Stimulated activated memory B cell treated with anti-CD40 and anti-IgM and Interleukin-4, amounts not matched to agents 10 μg/mL and 1 μg/mL and 100 μg/mL, for 72 hours (primary cell): ENCODE data around the gene ITPRID2.

ENCODE experiments used
- ATAC-seq: fragments of 150-1000 bp; cut with Tn5 transposase; 2 replicates; pipeline ENCODE4 v1.10.0; 2021
- H3K27ac Mint-ChIP-seq: one replicate; pipeline ENCODE4 v1.8.0; 2022; ENCODE audit warnings: mild to moderate bottlenecking, mixed read lengths
- H3K27me3 Mint-ChIP-seq: one replicate; pipeline ENCODE4 v1.8.0; 2022; ENCODE audit warnings: mixed read lengths
- H3K36me3 Mint-ChIP-seq: one replicate; pipeline ENCODE4 v1.8.0; 2022; ENCODE audit warnings: mixed read lengths
- H3K4me1 Mint-ChIP-seq: one replicate; pipeline ENCODE4 v1.8.0; 2022; ENCODE audit warnings: mixed read lengths
- H3K4me3 Mint-ChIP-seq: one replicate; pipeline ENCODE4 v1.8.0; 2022; ENCODE audit warnings: mild to moderate bottlenecking, moderate library complexity, mixed read lengths
- H3K9me3 Mint-ChIP-seq: one replicate; pipeline ENCODE4 v1.8.0; 2022; ENCODE audit warnings: mixed read lengths

The ITPRID2 gene

DNA sequence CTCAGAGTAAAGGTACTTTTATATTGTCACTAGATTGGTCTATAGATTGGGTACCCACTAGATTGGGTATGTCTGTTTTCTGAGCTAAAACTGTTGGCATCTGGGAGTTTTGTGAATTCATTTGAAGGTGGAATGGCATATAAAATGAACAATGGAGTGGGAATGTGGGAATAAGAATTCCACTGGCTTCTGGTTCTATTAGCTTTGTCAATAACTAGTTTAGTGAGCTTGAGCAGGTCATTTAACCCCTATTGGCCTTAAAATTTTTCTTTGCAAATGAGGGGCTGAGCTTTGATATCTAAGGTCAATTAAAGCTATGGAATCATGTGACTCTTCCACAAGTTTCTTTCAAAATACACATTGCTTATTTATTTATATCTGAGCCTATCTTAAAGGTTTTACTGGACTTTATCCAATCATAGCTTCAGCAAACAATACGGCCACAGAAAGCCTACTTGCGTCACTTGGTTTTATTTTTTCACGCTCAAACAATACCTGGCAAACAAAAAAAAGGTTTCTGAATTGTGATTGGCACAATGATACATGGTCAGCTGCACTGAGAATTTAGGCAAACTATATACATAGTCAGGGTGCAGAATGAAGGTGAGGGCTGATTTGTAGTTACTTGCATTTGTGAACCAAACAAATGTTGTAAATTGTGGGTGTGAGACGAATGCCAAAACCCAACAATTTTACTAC is 28.8 kb upstream of the ITPRID2 start:
- Mint-ChIP-seq H3K36me3 (no peaks in the 10 kb centered on the region), H3K27me3 (no peaks in the 10 kb centered on the region), H3K4me3 (no peak overlapping the region), H3K27ac (no peak overlapping the region), H3K9me3 (no peaks in the 10 kb centered on the region), H3K4me1 (no peaks in the 10 kb centered on the region)
- no peak for ATAC-seq

DNA sequence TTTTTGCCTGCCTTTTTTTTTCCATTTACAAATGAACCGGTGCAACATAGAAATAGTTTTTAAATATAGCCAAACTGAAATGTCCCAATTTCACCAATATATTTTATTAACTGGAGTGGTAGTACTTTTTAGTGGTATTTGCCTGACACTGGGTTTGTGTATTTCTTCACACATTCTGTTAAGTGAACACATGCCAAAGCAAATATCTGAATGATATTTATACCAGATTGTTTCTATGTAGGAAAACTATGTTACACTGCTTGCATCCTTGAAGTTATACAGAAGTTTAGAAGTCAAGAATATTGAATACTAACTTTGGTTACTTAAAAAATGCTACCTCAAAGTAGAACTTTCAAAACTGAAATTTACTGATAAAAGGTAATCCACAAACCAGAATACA is 19.4 kb upstream of the ITPRID2 start:
- no peak for ATAC-seq
- no peaks in the 10 kb centered on the region for H3K9me3 Mint-ChIP-seq
- no peaks in the 10 kb centered on the region for H3K27me3 Mint-ChIP-seq
- no peaks in the 10 kb centered on the region for H3K4me1 Mint-ChIP-seq
- H3K27ac Mint-ChIP-seq: no peak overlapping the region
- no peak overlapping the region for H3K4me3 Mint-ChIP-seq
- no peaks in the 10 kb centered on the region for H3K36me3 Mint-ChIP-seq

DNA sequence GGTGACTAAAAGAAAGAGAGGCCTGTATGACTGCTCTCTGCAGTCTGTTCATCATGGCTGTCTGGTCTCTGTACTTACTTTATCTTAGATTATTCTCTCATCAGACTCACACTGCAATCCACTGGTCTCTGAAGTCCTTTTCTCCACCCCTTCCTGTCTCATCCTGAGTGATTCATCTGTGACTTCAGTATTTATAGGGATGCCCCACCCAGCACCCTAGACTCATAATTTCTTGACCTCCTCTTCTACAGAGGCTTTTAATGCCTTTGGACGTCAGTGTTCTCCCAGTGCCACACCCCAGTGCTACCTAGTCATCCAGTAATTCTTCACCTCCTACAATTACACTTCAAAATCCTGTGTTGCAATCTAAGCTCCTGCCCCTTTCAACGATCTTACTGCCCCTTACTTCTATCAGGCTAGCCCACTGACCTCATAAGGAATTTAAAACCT is 14.9 kb upstream of the ITPRID2 start:
- no peaks in the 10 kb centered on the region for H3K36me3 Mint-ChIP-seq
- no peak overlapping the region for H3K4me3 Mint-ChIP-seq
- no peak overlapping the region for H3K27ac Mint-ChIP-seq
- no peaks in the 10 kb centered on the region for H3K27me3 Mint-ChIP-seq
- no peaks in the 10 kb centered on the region for H3K9me3 Mint-ChIP-seq
- H3K4me1 Mint-ChIP-seq: no peaks in the 10 kb centered on the region
- ATAC-seq: no peak

DNA sequence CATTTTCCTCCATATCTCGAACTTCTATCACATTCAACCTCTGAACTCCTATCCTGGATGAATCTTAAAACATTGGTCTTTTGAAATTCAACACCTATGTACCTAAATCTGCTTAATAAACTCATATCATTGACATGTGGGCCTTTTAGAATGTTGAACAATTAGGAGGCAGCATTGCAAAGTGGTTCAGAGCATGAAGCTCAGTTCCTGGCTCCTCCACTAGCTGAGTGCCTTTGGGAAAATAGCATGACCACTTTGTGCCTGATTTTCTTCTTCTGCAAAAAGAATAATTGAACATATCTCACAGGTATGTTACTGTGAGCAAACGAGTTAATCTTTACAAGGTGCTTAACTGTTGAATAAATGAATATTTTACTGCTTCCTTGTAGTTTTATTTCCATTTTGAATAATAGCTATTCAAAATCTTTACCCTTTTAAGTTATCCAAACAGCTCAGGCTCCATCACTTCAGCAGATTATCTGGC is 14.3 kb upstream of the ITPRID2 start:
- H3K36me3 Mint-ChIP-seq: no peaks in the 10 kb centered on the region
- ATAC-seq: no peak
- no peak overlapping the region for H3K4me3 Mint-ChIP-seq
- H3K27me3 Mint-ChIP-seq: no peaks in the 10 kb centered on the region
- H3K27ac Mint-ChIP-seq: no peak overlapping the region
- H3K9me3 Mint-ChIP-seq: no peaks in the 10 kb centered on the region
- H3K4me1 Mint-ChIP-seq: no peaks in the 10 kb centered on the region

DNA sequence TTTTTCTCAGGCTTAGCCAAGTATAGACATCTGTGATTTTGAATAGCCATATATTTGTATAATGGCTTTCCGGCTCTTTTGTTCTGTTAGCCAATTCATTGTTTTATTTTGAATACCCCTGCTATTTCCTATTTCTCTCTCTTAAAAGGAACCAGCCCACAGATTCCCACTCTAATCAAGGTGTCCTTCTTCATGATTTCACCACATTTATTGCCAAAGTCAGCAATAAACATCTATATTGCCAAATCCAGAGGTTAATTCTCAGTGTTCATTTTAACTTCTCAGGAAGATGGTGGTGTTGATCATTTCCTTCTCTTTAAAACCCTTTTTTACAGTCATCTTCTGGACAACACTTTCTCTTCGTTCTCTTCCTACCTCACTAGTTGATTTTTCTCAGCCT is 13.1 kb upstream of the ITPRID2 start:
- no peak overlapping the region for H3K4me3 Mint-ChIP-seq
- H3K4me1 Mint-ChIP-seq: no peaks in the 10 kb centered on the region
- H3K9me3 Mint-ChIP-seq: no peaks in the 10 kb centered on the region
- peaks cover 9% of the 10 kb centered on the region for H3K27me3 Mint-ChIP-seq
- H3K36me3 Mint-ChIP-seq: no peaks in the 10 kb centered on the region
- no peak for ATAC-seq
- no peak overlapping the region for H3K27ac Mint-ChIP-seq

DNA sequence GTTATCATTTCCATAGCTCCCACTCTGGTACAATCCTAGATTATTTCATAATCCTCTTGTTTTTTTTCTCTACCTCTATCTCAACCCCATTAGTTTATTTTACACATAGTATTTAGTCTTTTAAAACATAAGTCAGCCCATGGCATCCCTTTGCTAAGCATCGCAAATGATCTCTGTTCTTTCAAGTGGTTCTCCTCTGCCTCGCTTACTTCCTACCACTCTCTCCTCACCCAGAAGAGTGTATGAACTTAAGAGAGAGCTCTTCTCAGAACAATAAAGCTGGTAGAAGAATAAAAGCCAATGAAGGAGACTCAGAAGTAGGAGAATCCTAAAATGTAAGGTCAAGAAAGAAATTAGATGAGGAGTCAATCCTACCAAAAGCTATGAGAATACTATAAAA is 12.2 kb upstream of the ITPRID2 start:
- Mint-ChIP-seq H3K36me3 (no peaks in the 10 kb centered on the region), H3K4me1 (no peaks in the 10 kb centered on the region), H3K4me3 (no peak overlapping the region), H3K27me3 (peaks cover 9% of the 10 kb centered on the region), H3K27ac (no peak overlapping the region), H3K9me3 (no peaks in the 10 kb centered on the region)
- no peak for ATAC-seq

DNA sequence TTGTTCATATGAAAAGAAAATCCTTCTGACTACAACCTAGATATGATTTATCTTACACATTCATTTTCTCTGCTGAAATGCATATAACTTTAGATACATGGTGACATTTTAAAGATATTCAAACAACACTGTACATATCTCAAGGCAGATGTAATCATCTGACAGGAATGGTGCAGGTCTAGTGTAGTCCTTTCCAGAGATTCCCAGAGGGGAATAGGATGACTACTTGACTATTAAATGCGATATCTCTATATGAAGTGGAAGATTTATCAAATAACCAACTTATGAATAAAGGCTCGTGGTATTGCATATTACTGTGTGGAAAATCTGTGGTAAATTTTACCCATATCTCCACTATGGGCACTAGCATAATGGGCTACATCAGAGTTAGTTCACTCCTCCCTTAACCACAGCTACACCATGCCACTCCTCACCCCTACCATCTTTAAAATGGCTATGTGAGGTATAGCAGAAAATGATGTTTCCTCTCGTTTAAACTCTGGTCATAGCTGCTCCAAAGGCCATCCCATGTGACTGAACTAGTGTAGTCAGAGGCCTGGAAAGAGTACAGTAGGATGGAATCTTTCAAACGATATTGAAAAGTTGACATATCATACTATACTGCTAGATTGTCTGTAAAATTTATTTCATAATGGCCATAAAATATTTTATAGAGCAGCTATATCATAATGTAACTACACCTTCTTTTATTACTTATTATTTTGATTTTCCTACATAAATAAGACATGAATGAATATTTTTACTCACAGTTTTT is 9.1 kb upstream of the ITPRID2 start:
- Mint-ChIP-seq H3K4me1 (no peaks in the 10 kb centered on the region), H3K36me3 (no peaks in the 10 kb centered on the region), H3K9me3 (no peaks in the 10 kb centered on the region), H3K27me3 (peaks cover 9% of the 10 kb centered on the region), H3K4me3 (no peak overlapping the region), H3K27ac (no peak overlapping the region)
- no peak for ATAC-seq

DNA sequence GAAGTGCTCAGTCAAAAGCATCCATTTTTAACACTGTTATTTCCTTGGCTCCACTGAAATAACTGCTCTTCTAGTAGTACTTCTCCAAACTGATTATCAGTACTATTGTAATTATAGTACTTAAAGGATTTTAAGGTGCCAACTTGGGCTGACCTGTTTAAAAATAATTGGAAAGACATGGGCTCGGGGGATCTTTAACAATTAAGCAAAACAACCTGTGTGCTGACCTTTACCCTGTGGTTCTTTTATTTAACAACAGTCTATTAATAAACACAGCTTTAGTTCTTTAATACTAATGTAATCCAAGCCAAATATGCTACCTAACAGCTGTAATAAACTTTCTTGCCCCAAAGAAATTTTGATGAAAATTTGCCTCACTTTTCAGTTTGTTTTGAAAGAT is 6.9 kb upstream of the ITPRID2 start:
- H3K9me3 Mint-ChIP-seq: no peaks in the 10 kb centered on the region
- no peaks in the 10 kb centered on the region for H3K36me3 Mint-ChIP-seq
- H3K4me1 Mint-ChIP-seq: no peaks in the 10 kb centered on the region
- no peak overlapping the region for H3K4me3 Mint-ChIP-seq
- peaks cover 9% of the 10 kb centered on the region for H3K27me3 Mint-ChIP-seq
- H3K27ac Mint-ChIP-seq: no peak overlapping the region
- no peak for ATAC-seq

DNA sequence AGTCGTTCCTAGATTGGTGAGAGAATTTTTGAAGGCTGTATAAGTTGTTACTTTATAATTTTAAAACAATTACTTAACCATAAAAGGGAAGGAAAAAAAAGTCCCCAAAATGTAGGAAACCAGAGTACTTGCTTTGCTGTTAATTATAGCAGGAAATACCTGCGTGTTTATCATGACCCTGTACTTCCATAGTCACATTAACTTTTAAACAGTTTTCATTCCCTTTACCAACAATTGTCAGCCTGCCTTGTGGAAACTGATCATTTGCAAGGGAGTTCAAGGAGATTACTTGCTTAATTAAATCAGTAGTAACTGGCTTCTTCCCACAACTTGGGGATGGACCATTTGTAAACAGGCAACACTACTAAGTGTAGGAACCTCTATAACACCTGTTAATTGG is 6.4 kb upstream of the ITPRID2 start:
- Mint-ChIP-seq H3K9me3 (no peaks in the 10 kb centered on the region), H3K4me3 (no peak overlapping the region), H3K27ac (no peak overlapping the region), H3K4me1 (no peaks in the 10 kb centered on the region), H3K36me3 (no peaks in the 10 kb centered on the region), H3K27me3 (peaks cover 9% of the 10 kb centered on the region)
- ATAC-seq: no peak

DNA sequence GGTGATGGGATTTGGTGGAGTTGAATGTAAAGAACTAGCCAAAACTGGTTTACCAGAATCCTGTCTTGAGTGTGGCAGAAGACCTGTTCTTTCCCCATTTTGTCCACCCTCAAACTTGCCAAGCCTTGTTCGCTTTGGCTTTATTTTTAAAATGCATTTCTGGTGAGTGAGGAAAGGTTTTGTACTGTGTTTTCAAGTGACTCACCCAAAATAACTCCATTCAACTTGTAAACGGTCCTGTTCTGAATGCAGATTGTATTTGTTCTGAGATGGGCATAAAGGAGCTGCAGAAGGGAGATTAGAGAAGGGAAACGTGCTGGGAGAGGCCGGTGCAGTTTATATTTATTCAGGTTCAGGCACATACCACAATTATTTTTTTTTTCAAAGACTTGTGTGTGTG is 5.3 kb upstream of the ITPRID2 start:
- Mint-ChIP-seq H3K27me3 (peaks cover 9% of the 10 kb centered on the region), H3K9me3 (no peaks in the 10 kb centered on the region), H3K27ac (no peak overlapping the region), H3K36me3 (no peaks in the 10 kb centered on the region), H3K4me1 (peaks cover 4% of the 10 kb centered on the region), H3K4me3 (no peak overlapping the region)
- ATAC-seq: no peak

DNA sequence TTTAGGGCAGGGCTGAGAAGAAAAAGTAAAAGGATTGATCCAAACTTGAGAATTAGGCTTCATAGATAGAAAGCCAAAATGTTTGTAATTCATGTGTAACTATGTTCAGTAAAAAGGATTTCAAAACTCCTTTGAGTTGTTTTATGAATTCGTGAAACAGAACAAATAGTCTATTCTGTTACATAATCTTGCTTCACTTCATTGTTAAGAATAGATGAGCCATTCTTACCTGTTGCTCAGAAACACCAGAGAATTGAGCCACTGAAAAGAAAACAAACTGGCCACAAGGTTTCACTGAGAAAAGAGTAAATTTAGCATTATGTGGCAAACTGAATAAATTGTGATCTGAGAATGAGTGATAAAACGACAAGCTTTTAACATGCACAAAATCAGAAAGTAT is 4.5 kb upstream of the ITPRID2 start:
- no peak overlapping the region for H3K27ac Mint-ChIP-seq
- H3K9me3 Mint-ChIP-seq: no peaks in the 10 kb centered on the region
- H3K4me3 Mint-ChIP-seq: no peak overlapping the region
- peaks cover 6% of the 10 kb centered on the region for H3K4me1 Mint-ChIP-seq
- H3K36me3 Mint-ChIP-seq: no peaks in the 10 kb centered on the region
- peaks cover 9% of the 10 kb centered on the region for H3K27me3 Mint-ChIP-seq
- no peak for ATAC-seq

DNA sequence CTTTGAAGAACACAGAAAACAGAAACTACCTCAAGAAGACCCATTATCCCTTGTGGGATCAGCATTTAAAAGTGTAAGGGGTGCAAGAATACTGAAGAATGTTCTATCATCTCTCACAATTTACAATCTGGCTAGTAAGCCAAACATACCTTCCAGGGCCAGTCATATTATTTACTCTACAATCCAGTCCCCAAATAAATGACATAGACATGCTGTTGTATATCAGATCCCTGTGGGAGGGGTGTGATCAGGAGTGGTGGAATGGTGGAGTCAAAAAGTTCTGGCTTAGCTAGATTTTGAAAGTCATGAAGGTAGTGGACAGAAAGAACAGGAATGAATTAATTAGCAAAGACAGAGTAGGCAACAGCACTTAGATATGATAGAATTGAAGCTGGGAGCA is 1.8 kb upstream of the ITPRID2 start:
- no peaks in the 10 kb centered on the region for H3K27me3 Mint-ChIP-seq
- no peak overlapping the region for H3K27ac Mint-ChIP-seq
- no peaks in the 10 kb centered on the region for H3K9me3 Mint-ChIP-seq
- no peaks in the 10 kb centered on the region for H3K36me3 Mint-ChIP-seq
- no peak overlapping the region for H3K4me3 Mint-ChIP-seq
- peaks cover 10% of the 10 kb centered on the region for H3K4me1 Mint-ChIP-seq
- ATAC-seq: no peak

DNA sequence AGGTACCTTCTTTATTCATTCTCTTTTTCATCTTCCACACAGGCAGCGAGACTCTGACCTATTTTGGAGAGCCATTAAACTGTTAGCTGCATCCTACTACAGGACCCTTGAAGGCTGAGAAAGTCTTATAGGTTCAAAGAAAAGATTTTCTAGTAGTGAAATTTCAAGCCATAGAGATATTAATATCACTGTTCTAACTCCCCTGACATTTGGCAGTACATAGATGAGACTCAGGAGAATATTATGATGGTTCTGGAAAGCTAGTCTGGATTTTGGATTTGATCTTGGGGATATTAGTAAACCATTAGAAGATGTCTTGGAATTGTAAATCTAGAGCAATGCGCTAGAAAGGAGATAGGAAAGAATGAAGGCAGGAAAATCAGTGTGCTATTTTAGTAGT is 1.3 kb upstream of the ITPRID2 start:
- H3K4me3 Mint-ChIP-seq: no peak overlapping the region

DNA sequence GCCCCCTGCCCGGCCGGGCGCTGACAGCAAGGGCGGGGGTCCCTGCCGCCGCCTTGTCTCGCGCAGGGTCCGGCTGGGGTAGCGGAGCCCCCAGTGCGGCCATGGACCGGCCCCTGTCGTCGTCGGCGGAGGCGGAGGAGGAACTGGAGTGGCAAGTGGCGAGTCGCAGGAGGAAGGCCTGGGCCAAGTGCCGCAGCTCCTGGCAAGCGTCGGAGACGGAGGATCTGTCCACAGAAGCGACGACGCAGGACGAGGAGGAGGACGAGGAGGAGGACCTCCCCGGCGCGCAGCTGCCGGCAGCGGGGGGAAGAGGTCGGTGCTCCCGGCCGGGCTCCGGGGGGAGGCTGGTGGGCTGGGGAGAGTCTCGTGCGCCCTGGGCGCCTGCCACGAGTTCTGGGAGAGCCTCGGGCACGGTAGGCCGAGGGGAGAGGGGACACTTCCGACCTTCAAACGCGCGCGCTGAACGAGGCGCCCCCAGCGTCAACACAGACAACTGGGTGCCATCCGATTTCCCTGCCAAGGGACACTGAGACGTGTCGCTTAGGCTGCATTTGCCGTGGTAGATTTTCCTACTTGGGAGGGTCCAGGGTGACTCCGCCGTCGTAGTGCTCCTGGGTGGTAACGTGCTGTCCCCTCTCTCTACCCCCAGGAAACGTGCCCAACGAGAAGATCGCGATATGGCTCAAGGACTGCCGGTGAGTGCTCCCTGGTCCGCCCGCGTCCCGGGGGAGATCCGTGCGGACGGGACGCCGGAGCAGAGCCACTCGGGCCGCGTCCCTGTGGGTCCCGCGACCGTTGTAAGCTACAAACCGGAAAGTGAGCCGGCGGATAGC is 652 bp downstream of the ITPRID2 start:
- no peaks in the 10 kb centered on the region for H3K27me3 Mint-ChIP-seq

More for the DNA sequence above, 1.3 kb upstream of the ITPRID2 start:
- H3K36me3 Mint-ChIP-seq: no peaks in the 10 kb centered on the region
- ATAC-seq: no peak
- H3K9me3 Mint-ChIP-seq: no peaks in the 10 kb centered on the region
- H3K4me1 Mint-ChIP-seq: peaks cover 10% of the 10 kb centered on the region
- H3K27me3 Mint-ChIP-seq: no peaks in the 10 kb centered on the region
- no peak overlapping the region for H3K27ac Mint-ChIP-seq

DNA sequence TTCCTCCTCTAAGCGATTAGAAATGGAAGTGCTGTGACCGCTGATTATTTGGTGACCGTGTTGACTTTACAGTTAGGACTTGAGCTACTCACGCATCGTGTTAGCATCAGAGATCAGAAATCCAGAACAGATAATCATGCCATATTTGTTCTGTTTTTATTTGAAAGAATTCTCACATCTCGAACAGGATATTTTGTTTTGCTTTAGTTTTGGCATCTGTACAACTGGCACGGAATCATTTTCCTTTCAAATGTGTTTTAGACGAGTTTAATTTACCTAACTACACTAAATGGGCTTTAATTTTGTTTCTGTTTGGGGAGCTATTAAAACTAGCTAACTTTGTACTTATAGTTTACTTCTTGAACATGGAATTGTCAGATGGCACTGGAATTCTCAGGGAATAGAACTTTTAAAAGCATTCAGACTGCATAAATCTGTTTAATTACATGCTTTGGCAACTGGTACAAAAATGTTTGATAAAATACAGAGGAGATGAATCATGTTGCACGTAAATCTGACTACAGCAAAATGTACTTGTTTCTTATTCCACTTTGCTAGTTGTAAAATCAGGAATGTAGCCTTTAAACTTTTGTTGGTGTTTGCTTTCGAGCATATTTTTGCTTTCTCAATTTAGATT is 1.4 kb downstream of the ITPRID2 start:
- Mint-ChIP-seq H3K27me3 (no peaks in the 10 kb centered on the region), H3K9me3 (no peaks in the 10 kb centered on the region), H3K27ac (peak overlapping the region; percentile 85), H3K4me3 (peak overlapping the region; percentile 89), H3K36me3 (peaks cover 7% of the 10 kb centered on the region), H3K4me1 (peaks cover 10% of the 10 kb centered on the region)
- ATAC-seq: no peak

More for the DNA sequence above, 652 bp downstream of the ITPRID2 start:
- peak; percentile 74 for ATAC-seq
- Mint-ChIP-seq H3K9me3 (no peaks in the 10 kb centered on the region), H3K4me1 (peaks cover 10% of the 10 kb centered on the region), H3K4me3 (peak overlapping the region; percentile 89), H3K27ac (peak overlapping the region; percentile 85), H3K36me3 (peaks cover 7% of the 10 kb centered on the region)
